NT2/D1 (cell line): ENCODE data around the gene PGM2L1.

Experiments
- DNase-seq: peaks from one replicate; pipeline ENCODE4 v3.0.0-alpha.2; 2011; ENCODE audit warnings: low read depth, low spot score
- H3K27me3 ChIP-seq: 2 replicates; pipeline ENCODE4 v1.6.0; 2011; ENCODE audit warnings: mild to moderate bottlenecking; ENCODE audit not compliant: insufficient read length, insufficient read depth
- H3K36me3 ChIP-seq: 2 replicates; pipeline ENCODE4 v1.6.1; 2011; ENCODE audit warnings: mild to moderate bottlenecking, low read length, mixed read lengths; ENCODE audit not compliant: insufficient read depth, insufficient read length
- H3K4me1 ChIP-seq: 2 replicates; pipeline ENCODE4 v1.5.1; 2011; ENCODE audit not compliant: insufficient read depth, insufficient read length
- H3K4me3 ChIP-seq: 2 replicates; pipeline ENCODE4 v1.5.1; 2011; ENCODE audit warnings: low read depth; ENCODE audit not compliant: insufficient read length
- H3K9ac ChIP-seq: 2 replicates; pipeline ENCODE4 v1.6.0; 2011; ENCODE audit warnings: low read depth; ENCODE audit not compliant: insufficient read length
- H3K9me3 ChIP-seq: 2 replicates; pipeline ENCODE4 v1.5.1; 2011; ENCODE audit warnings: mild to moderate bottlenecking, low read length; ENCODE audit not compliant: insufficient read depth
- SUZ12 ChIP-seq: IDR thresholded peaks from 2 replicates; pipeline ENCODE4 v1.6.1; 2011; ENCODE audit not compliant: insufficient read length, insufficient read depth; ENCODE audit errors: extremely low read depth
- YY1 ChIP-seq: IDR thresholded peaks from 2 replicates; pipeline ENCODE4 v1.6.1; 2011; ENCODE audit not compliant: insufficient read length, insufficient read depth
- ZNF274 ChIP-seq: IDR thresholded peaks from 2 replicates; pipeline ENCODE4 v1.6.1; 2011; ENCODE audit warnings: mild to moderate bottlenecking, low read depth, low read length

PGM2L1 gene

GRCh38 chr11:74288161-74288560, 110.1 kb downstream of the PGM2L1 start:
- Histone ChIP-seq H3K36me3 (no peaks in the 10 kb centered on the region), H3K9ac (no peak overlapping the region), H3K27me3 (no peaks in the 10 kb centered on the region), H3K4me3 (no peak overlapping the region), H3K9me3 (no peaks in the 10 kb centered on the region), H3K4me1 (no peaks in the 10 kb centered on the region)
- DNase-seq = no peak
- TF ChIP-seq SUZ12 (no peak), YY1 (no peak), ZNF274 (no peak)

GRCh38 chr11:74284466-74284865, 113.8 kb downstream of the PGM2L1 start:
- TF ChIP-seq SUZ12 (no peak), YY1 (no peak), ZNF274 (no peak)
- Histone ChIP-seq H3K4me1 (no peaks in the 10 kb centered on the region), H3K27me3 (no peaks in the 10 kb centered on the region), H3K9me3 (no peaks in the 10 kb centered on the region), H3K36me3 (no peaks in the 10 kb centered on the region), H3K9ac (no peak overlapping the region), H3K4me3 (no peak overlapping the region)
- no peak for DNase-seq

GRCh38 chr11:74283580-74284180, 114.6 kb downstream of the PGM2L1 start:
- DNase-seq = no peak
- Histone ChIP-seq H3K36me3 (no peaks in the 10 kb centered on the region), H3K27me3 (no peaks in the 10 kb centered on the region), H3K4me3 (no peak overlapping the region), H3K9ac (no peak overlapping the region), H3K9me3 (no peaks in the 10 kb centered on the region), H3K4me1 (no peaks in the 10 kb centered on the region)
- TF ChIP-seq ZNF274 (no peak), YY1 (no peak), SUZ12 (no peak)

GRCh38 chr11:74282914-74283371, 115.3 kb downstream of the PGM2L1 start:
- no peak for DNase-seq
- Histone ChIP-seq H3K36me3 (no peaks in the 10 kb centered on the region), H3K9me3 (no peaks in the 10 kb centered on the region), H3K4me3 (no peak overlapping the region), H3K4me1 (no peaks in the 10 kb centered on the region), H3K27me3 (no peaks in the 10 kb centered on the region), H3K9ac (no peak overlapping the region)
- TF ChIP-seq SUZ12 (no peak), ZNF274 (no peak), YY1 (no peak)

GRCh38 chr11:74282421-74282820, 115.8 kb downstream of the PGM2L1 start:
- H3K4me1 ChIP-seq = no peaks in the 10 kb centered on the region
- TF ChIP-seq ZNF274 = no peak
- TF ChIP-seq SUZ12 = no peak
- no peak for TF ChIP-seq YY1

GRCh38 chr11:74280494-74280893, 117.7 kb downstream of the PGM2L1 start:
- DNase-seq = no peak
- no peaks in the 10 kb centered on the region for H3K4me1 ChIP-seq
- TF ChIP-seq ZNF274 (no peak), SUZ12 (no peak), YY1 (no peak)

More at GRCh38 chr11:74282421-74282820, 115.8 kb downstream of the PGM2L1 start:
- H3K27me3 ChIP-seq = no peaks in the 10 kb centered on the region
- no peaks in the 10 kb centered on the region for H3K9me3 ChIP-seq
- DNase-seq = no peak
- no peak overlapping the region for H3K4me3 ChIP-seq
- H3K9ac ChIP-seq = no peak overlapping the region
- H3K36me3 ChIP-seq = no peaks in the 10 kb centered on the region

More at GRCh38 chr11:74280494-74280893, 117.7 kb downstream of the PGM2L1 start:
- Histone ChIP-seq H3K9ac (no peak overlapping the region), H3K36me3 (no peaks in the 10 kb centered on the region), H3K27me3 (no peaks in the 10 kb centered on the region), H3K9me3 (no peaks in the 10 kb centered on the region), H3K4me3 (no peak overlapping the region)
